Parathyroid adenoma (tissue), 2 donors: ENCODE results near the gene ENDOD1.

Experiments used
- H2AFZ ChIP-seq: fragments of 300-600 bp; sonication (generic); one replicate; pipeline ENCODE4 v1.7.0; 2017; ENCODE audit warnings: antibody characterized with exemption, mild to moderate bottlenecking
- H3K27ac ChIP-seq: fragments of 300-600 bp; sonication (generic); one replicate; pipeline ENCODE4 v1.7.0; 2017
- H3K27me3 ChIP-seq: fragments of 300-600 bp; sonication (generic); one replicate; pipeline ENCODE4 v1.7.0; 2017; ENCODE audit warnings: low read length; ENCODE audit not compliant: control insufficient read depth, insufficient read depth
- H3K36me3 ChIP-seq: fragments of 300-600 bp; sonication (generic); one replicate; pipeline ENCODE4 v1.7.0; 2017; ENCODE audit warnings: low read length; ENCODE audit not compliant: control insufficient read depth, insufficient read depth
- H3K4me1 ChIP-seq: fragments of 300-600 bp; sonication (generic); one replicate; pipeline ENCODE4 v1.7.0; 2017; ENCODE audit warnings: control low read depth
- H3K4me2 ChIP-seq: fragments of 300-600 bp; sonication (generic); one replicate; pipeline ENCODE4 v1.7.0; 2017; ENCODE audit warnings: low read length
- H3K4me3 ChIP-seq: fragments of 300-600 bp; sonication (generic); one replicate; pipeline ENCODE4 v1.7.0; 2017; ENCODE audit warnings: low read depth, low read length
- H3K79me2 ChIP-seq: fragments of 300-600 bp; sonication (generic); one replicate; pipeline ENCODE4 v1.7.0; 2017; ENCODE audit warnings: control low read depth
- H3K9ac ChIP-seq: fragments of 300-600 bp; sonication (generic); one replicate; pipeline ENCODE4 v1.7.0; 2017; ENCODE audit warnings: mild to moderate bottlenecking
- H3K9me3 ChIP-seq: fragments of 300-600 bp; sonication (generic); one replicate; pipeline ENCODE4 v1.7.0; 2017; ENCODE audit warnings: low read length; ENCODE audit not compliant: control insufficient read depth
- TF ChIP-seq, protein P1 (sequence below): fragments of 300-600 bp; sonication (generic); IDR thresholded peaks from one replicate; pipeline ENCODE4 v1.7.0; 2017; ENCODE audit warnings: antibody characterized with exemption, mild to moderate bottlenecking
- donor health status: primary hyperparathyroidism.

Gene ENDOD1, protein sequence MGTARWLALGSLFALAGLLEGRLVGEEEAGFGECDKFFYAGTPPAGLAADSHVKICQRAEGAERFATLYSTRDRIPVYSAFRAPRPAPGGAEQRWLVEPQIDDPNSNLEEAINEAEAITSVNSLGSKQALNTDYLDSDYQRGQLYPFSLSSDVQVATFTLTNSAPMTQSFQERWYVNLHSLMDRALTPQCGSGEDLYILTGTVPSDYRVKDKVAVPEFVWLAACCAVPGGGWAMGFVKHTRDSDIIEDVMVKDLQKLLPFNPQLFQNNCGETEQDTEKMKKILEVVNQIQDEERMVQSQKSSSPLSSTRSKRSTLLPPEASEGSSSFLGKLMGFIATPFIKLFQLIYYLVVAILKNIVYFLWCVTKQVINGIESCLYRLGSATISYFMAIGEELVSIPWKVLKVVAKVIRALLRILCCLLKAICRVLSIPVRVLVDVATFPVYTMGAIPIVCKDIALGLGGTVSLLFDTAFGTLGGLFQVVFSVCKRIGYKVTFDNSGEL

DNA sequence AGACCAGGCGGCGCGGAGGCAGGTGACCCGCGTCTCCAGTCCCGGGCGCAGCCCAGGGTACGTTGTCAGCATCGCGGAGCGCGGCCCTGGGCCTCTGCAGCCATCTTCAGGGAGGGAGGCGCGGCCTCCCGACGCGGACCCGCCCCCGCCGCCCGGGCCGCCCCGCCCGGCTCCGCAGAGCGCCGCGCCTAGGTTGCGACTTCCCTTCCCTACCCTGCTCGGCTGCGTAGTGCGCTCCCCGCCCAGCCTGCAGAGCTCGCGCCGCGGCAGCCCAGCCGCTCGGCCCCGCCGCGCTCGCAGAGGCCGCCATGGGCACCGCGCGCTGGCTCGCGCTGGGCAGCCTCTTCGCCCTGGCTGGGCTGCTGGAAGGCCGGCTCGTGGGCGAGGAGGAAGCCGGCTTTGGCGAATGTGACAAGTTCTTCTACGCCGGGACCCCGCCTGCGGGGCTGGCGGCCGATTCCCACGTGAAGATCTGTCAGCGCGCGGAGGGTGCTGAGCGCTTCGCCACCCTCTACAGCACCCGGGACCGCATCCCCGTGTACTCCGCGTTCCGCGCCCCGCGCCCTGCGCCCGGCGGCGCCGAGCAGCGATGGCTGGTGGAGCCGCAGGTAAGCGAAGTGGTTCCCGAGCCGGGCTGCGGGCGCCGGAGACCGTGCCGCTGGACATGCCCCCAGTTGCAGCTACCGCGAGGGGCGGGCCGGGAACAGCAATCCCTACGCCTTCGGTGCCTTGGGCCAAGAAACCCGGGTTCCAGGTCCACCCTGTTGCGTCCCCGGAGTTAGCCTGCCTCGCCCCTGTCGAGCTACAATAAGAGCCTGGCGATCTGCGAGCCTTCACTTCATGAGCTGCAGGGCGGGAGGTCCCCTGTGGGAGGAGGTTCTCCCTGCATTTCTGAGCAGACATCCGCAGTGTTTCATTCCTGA, at the start of gene ENDOD1:
Gene ENDOD1, plus strand, starts transcription at position 227 of the 923 bp plus-strand sequence. Its CDS starts 82 bp downstream, at position 309.
- Histone ChIP-seq H3K27ac (peak within 1 kb of the TSS; percentile 86), H3K9me3 (no peaks in the 10 kb centered on the region)

DNA sequence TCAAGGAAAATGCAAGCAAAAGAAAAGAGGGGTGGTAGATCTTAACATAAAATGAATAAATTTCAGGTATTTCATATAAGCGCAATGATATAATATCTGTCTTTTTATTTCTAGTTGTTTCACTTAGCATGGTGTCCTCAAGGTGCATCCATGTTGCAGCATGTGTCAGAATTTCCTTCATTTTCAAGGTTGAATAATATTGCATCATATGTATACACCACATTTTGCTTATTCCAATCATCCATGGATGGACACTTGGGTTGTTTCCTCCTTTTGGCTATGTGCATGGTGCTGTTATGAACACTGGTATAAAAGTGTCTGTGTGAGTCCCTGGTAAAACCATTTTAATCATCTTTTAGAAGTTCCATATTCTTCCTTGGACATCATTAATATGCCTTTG, 47.4 kb upstream of the ENDOD1 start:
- H3K9me3 ChIP-seq = no peaks in the 10 kb centered on the region
- no peak overlapping the region for H2AFZ ChIP-seq
- TF ChIP-seq, protein P1, sequence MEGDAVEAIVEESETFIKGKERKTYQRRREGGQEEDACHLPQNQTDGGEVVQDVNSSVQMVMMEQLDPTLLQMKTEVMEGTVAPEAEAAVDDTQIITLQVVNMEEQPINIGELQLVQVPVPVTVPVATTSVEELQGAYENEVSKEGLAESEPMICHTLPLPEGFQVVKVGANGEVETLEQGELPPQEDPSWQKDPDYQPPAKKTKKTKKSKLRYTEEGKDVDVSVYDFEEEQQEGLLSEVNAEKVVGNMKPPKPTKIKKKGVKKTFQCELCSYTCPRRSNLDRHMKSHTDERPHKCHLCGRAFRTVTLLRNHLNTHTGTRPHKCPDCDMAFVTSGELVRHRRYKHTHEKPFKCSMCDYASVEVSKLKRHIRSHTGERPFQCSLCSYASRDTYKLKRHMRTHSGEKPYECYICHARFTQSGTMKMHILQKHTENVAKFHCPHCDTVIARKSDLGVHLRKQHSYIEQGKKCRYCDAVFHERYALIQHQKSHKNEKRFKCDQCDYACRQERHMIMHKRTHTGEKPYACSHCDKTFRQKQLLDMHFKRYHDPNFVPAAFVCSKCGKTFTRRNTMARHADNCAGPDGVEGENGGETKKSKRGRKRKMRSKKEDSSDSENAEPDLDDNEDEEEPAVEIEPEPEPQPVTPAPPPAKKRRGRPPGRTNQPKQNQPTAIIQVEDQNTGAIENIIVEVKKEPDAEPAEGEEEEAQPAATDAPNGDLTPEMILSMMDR = no peak
- H3K79me2 ChIP-seq = no peaks in the 10 kb centered on the region
- H3K4me2 ChIP-seq = no peak overlapping the region
- no peak overlapping the region for H3K4me3 ChIP-seq
- H3K9ac ChIP-seq = no peak overlapping the region
- H3K27me3 ChIP-seq = no peaks in the 10 kb centered on the region
- no peaks in the 10 kb centered on the region for H3K36me3 ChIP-seq
- no peak overlapping the region for H3K27ac ChIP-seq
- H3K4me1 ChIP-seq = no peaks in the 10 kb centered on the region

More for the DNA sequence above, at the start of gene ENDOD1:
- Histone ChIP-seq H3K9ac (peak within 1 kb of the TSS; percentile 53), H2AFZ (peak within 1 kb of the TSS; percentile 92), H3K4me1 (peaks cover 8% of the 10 kb centered on the region), H3K4me2 (peak within 1 kb of the TSS; percentile 80), H3K4me3 (peak within 1 kb of the TSS; percentile 69), H3K79me2 (no peaks in the 10 kb centered on the region), H3K36me3 (no peaks in the 10 kb centered on the region), H3K27me3 (no peaks in the 10 kb centered on the region)
- TF ChIP-seq, protein P1 = no peak

DNA sequence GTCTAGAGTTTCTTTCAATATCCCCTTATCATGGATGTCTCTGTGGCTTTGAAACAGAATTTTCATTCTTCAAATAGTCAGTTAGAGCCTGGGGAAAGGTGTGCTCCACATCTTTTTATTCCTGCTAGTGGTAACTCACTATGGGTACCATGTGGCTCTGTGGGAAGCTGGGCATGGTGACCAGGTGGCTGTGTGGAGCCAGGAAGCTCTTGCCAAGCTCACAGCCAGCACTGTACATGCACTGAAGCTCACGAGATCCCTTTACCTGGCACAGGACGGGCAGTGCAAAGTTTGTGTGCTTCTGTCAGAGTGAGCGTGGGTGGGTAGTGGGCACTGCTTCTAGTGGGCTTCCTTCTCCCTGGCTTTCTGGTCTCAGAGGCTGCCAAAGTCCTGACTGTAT, 46.7 kb upstream of the ENDOD1 start:
- Histone ChIP-seq H3K9me3 (no peaks in the 10 kb centered on the region), H3K4me2 (no peak overlapping the region), H3K4me3 (no peak overlapping the region), H3K36me3 (no peaks in the 10 kb centered on the region), H2AFZ (no peak overlapping the region), H3K27ac (no peak overlapping the region), H3K79me2 (no peaks in the 10 kb centered on the region), H3K27me3 (no peaks in the 10 kb centered on the region), H3K9ac (no peak overlapping the region), H3K4me1 (no peaks in the 10 kb centered on the region)
- TF ChIP-seq, protein P1 = no peak

DNA sequence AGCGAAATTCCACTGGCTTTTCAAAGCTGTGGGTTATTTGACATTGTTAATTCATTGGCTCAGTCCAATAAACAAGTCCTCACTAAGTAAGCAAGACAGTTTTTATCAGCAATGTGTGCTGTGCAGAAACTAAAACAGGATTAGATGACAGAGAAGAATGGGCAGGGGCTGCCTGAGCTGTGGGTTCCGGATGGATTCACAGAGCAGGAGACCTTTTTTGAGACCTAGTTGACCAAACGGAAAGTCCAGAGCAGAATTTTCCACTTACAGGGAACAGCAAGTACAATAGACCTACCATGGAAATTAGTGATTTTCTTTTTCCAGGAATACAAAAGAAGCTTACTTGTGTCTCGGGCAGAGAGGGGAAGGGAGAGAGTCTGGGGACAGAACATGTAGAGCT, 45.6 kb upstream of the ENDOD1 start:
- no peak overlapping the region for H3K27ac ChIP-seq
- H3K79me2 ChIP-seq = no peaks in the 10 kb centered on the region
- no peaks in the 10 kb centered on the region for H3K4me1 ChIP-seq
- no peak overlapping the region for H3K9ac ChIP-seq
- no peaks in the 10 kb centered on the region for H3K36me3 ChIP-seq
- H2AFZ ChIP-seq = no peak overlapping the region
- no peak overlapping the region for H3K4me2 ChIP-seq
- TF ChIP-seq, protein P1 = no peak
- H3K4me3 ChIP-seq = no peak overlapping the region
- no peaks in the 10 kb centered on the region for H3K27me3 ChIP-seq
- no peaks in the 10 kb centered on the region for H3K9me3 ChIP-seq
